ENCODE measurements around the gene APPL2. TPM values are rescaled to one million over a fixed set of nuclear protein-coding genes. Genes with fewer than 3 reads are reported as not detected.

The APPL2 gene
- total and polyA plus RNA-seq, 12 donors, result 15.9 to 122 (median 53.2) TPM

DNA sequence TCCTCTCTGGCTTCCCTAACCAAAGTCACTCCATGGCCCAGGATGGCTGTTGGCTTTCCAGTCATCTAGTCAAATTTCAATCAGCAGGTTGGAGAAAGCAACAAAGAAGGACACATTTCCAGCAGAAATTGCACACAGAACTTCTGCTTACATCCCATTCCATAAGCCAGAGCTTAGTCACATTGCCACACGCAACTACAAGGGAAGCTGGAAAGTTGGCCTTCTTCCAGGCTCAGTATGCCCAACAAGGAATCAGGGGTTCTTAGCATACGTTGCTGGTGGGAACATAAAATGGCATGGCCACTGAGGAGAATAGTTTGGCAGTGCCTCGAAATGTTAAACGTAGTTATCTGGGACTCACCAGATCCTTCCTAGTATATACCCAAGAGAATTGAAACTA lies 9.3 kb upstream of the APPL2 start:
- TF ChIP-seq POLR2A (IDR thresholded peaks at IDR 0.05), result no peak
- TF ChIP-seq, protein P1, sequence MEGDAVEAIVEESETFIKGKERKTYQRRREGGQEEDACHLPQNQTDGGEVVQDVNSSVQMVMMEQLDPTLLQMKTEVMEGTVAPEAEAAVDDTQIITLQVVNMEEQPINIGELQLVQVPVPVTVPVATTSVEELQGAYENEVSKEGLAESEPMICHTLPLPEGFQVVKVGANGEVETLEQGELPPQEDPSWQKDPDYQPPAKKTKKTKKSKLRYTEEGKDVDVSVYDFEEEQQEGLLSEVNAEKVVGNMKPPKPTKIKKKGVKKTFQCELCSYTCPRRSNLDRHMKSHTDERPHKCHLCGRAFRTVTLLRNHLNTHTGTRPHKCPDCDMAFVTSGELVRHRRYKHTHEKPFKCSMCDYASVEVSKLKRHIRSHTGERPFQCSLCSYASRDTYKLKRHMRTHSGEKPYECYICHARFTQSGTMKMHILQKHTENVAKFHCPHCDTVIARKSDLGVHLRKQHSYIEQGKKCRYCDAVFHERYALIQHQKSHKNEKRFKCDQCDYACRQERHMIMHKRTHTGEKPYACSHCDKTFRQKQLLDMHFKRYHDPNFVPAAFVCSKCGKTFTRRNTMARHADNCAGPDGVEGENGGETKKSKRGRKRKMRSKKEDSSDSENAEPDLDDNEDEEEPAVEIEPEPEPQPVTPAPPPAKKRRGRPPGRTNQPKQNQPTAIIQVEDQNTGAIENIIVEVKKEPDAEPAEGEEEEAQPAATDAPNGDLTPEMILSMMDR (IDR thresholded peaks at IDR 0.05), result no peak
- Histone ChIP-seq H3K27me3 (no peaks in the 10 kb centered on the region), H3K9me3 (replicated peaks in 1 of 3) (no peaks in the 10 kb centered on the region), H3K27ac (no peak overlapping the region), H3K36me3 (replicated peaks in 1 of 2) (no peaks in the 10 kb centered on the region), H3K4me1 (replicated peaks in 1 of 2) (peaks cover 7 to 8% of the 10 kb centered on the region in 2 donors), H3K4me3 (no peak overlapping the region)
- WGBS, 4 donors, result 84 to 89% (median 87%) methylated on average over 4 of the region's 4 CpGs
- intact Hi-C loops (cut with DNase I), result no loop called here
- DNase-seq, result no peak

DNA sequence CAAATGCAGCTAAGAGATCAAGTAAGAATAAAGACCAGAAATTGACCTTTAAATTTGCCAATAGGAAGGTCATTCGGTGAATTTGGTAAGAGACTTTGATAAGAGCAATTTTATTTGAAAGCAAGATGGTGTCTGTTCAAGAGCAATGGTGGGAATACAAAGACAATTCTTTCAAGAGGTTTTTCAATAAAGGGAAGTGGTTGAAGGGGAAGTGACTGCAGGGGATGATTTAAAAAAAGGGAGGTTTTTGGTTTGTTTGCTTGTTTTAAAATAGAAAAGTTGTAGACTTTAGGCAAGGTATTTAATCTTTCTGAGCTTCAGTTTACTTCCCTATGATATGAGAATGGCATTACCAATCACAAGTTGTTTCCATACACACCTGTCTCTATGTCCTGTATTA lies 4.3 kb upstream of the APPL2 start:
- DNase-seq, result no peak
- intact Hi-C loops (cut with DNase I), result no loop called here
- Histone ChIP-seq H3K27me3 (no peaks in the 10 kb centered on the region), H3K9me3 (replicated peaks in 1 of 3) (no peaks in the 10 kb centered on the region), H3K27ac (peak overlapping the region in 1 of 5 donors; percentile 44), H3K4me3 (no peak overlapping the region), H3K36me3 (replicated peaks in 1 of 2) (no peaks in the 10 kb centered on the region), H3K4me1 (replicated peaks in 1 of 2) (peaks cover 7 to 14% of the 10 kb centered on the region in 2 donors)
- 55 to 69% (median 59%) methylated on average over 1 of the region's 1 CpG for WGBS, 4 donors
- TF ChIP-seq, protein P1 (IDR thresholded peaks at IDR 0.05), result no peak
- TF ChIP-seq POLR2A (IDR thresholded peaks at IDR 0.05), result no peak

DNA sequence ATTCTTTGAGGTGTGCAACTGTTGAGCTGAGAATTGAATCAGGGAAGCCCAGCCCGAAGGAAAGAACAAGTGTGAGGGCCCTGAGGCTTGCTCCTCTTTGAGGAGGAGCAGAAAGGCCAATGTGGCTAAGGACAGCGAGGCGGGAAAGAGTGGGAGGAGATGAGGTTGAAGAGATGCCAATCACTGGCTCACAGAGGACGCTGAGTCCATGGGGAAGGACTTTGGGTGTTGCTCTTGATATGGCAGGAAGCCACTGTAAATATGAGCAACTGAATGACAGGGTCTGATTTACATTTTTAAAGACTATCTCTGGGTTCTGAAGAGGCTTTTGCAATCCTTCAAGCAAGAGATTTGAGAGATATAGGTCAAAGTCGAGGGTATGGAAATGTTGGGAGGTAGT lies 3.3 kb upstream of the APPL2 start:
- TF ChIP-seq, protein P1 (IDR thresholded peaks at IDR 0.05), result no peak
- no peak for TF ChIP-seq POLR2A (IDR thresholded peaks at IDR 0.05)
- Histone ChIP-seq H3K36me3 (replicated peaks in 1 of 2) (no peaks in the 10 kb centered on the region), H3K27me3 (no peaks in the 10 kb centered on the region), H3K4me3 (no peak overlapping the region), H3K27ac (no peak overlapping the region), H3K9me3 (replicated peaks in 1 of 3) (no peaks in the 10 kb centered on the region), H3K4me1 (replicated peaks in 1 of 2) (peaks cover 12 to 21% of the 10 kb centered on the region in 2 donors)
- intact Hi-C loops (cut with DNase I), result no loop called here
- 74 to 95% (median 83%) methylated on average over 5 of the region's 5 CpGs for WGBS, 4 donors
- no peak for DNase-seq

DNA sequence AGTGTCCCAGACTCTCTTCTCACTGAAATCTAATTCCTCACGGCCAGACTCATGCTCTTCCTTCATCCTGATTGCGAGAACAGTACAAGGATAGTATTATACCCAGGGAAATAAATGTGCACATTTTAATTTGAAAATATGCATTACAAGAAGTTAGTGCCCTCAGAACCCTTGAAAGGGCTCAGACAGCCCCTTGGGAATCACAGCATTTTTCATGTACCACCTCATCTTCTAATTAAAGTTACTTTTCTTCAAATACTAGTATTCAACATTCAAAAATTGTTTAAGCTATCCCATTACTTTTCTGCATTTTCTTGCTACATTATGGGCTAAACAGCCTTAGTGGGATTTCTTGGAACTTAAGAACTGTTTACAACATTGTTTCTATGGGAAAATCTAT lies 1.7 kb upstream of the APPL2 start:
- DNase-seq, result no peak
- 91 to 94% (median 93%) methylated on average over 2 of the region's 2 CpGs for WGBS, 4 donors
- TF ChIP-seq POLR2A (IDR thresholded peaks at IDR 0.05), result no peak
- TF ChIP-seq, protein P1 (IDR thresholded peaks at IDR 0.05), result no peak
- no peaks in the 10 kb centered on the region for H3K27me3 ChIP-seq
- intact Hi-C loops (cut with DNase I), result no loop called here
- H3K9me3 ChIP-seq (replicated peaks in 1 of 3), result no peaks in the 10 kb centered on the region
- H3K36me3 ChIP-seq (replicated peaks in 1 of 2), result no peaks in the 10 kb centered on the region
- peaks cover 26 to 38% of the 10 kb centered on the region in 2 donors for H3K4me1 ChIP-seq (replicated peaks in 1 of 2)
- no peak overlapping the region for H3K27ac ChIP-seq
- H3K4me3 ChIP-seq, result no peak overlapping the region
